ENCODE data around the gene VSNL1. TPM values are rescaled to one million over a fixed set of nuclear protein-coding genes. Genes with fewer than 3 reads are reported as not detected.
A peak's percentile ranks its signal among the peaks of the same experiment; 100 is the strongest.

Gene VSNL1
- total RNA-seq, 1 donor from 2014 or later, result 6.1 TPM

DNA sequence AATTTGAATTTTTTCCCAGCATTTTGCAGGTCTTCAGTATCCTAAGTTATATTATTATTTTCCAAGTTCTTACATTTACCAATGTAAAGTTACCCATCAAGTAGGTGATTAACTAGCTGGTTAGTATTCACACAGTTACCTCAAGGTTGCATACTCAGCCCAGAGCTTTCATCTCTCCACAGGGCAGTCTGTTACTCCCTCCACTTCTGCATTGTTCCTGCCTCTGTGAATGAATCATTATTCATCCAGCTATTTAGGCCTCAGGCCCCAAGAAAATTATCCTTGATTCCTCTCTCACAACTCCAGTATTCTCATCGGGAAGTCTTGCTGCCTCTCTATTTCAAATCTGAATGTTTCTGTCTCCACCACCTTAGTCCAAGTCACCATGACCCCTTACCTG, 121.0 kb downstream of the VSNL1 start:
- H3K4me3 Mint-ChIP-seq (ENCODE audit: unreplicated experiment), result no peak overlapping the region
- no peaks in the 10 kb centered on the region for H3K9me3 Mint-ChIP-seq (ENCODE audit: unreplicated experiment)
- H3K36me3 Mint-ChIP-seq (ENCODE audit: unreplicated experiment), result no peaks in the 10 kb centered on the region
- no peaks in the 10 kb centered on the region for H3K27me3 Mint-ChIP-seq (ENCODE audit: unreplicated experiment)
- peaks cover 9% of the 10 kb centered on the region for H3K4me1 Mint-ChIP-seq (ENCODE audit: low read depth, unreplicated experiment)
- TF ChIP-seq, protein P1, sequence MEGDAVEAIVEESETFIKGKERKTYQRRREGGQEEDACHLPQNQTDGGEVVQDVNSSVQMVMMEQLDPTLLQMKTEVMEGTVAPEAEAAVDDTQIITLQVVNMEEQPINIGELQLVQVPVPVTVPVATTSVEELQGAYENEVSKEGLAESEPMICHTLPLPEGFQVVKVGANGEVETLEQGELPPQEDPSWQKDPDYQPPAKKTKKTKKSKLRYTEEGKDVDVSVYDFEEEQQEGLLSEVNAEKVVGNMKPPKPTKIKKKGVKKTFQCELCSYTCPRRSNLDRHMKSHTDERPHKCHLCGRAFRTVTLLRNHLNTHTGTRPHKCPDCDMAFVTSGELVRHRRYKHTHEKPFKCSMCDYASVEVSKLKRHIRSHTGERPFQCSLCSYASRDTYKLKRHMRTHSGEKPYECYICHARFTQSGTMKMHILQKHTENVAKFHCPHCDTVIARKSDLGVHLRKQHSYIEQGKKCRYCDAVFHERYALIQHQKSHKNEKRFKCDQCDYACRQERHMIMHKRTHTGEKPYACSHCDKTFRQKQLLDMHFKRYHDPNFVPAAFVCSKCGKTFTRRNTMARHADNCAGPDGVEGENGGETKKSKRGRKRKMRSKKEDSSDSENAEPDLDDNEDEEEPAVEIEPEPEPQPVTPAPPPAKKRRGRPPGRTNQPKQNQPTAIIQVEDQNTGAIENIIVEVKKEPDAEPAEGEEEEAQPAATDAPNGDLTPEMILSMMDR (IDR thresholded peaks at IDR 0.05; ENCODE audit: partially characterized antibody, unreplicated experiment), result no peak
- no peak overlapping the region for H3K27ac Mint-ChIP-seq (ENCODE audit: unreplicated experiment)
- no peak for DNase-seq

DNA sequence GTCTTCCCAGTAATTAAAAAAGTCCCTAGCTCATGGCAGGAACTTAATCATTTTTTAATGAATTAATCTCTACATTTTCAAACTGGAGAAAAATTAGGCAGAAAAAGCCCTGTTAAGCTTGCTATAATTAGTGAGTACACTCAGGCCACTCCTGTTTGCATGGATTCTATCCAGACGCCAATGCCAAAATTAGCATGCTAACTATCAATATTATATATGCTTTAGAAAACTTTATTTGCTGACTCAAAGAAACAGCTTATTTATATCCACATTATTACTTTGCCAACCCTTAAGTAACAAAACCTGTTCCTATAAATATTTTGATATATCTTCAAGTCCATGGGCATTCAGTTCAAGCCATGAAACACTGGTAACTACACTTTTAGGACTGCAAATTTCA, 122.2 kb downstream of the VSNL1 start:
- peaks cover 6% of the 10 kb centered on the region for H3K4me1 Mint-ChIP-seq (ENCODE audit: low read depth, unreplicated experiment)
- no peaks in the 10 kb centered on the region for H3K36me3 Mint-ChIP-seq (ENCODE audit: unreplicated experiment)
- no peak for DNase-seq
- TF ChIP-seq, protein P1 (IDR thresholded peaks at IDR 0.05; ENCODE audit: partially characterized antibody, unreplicated experiment), result no peak
- H3K27ac Mint-ChIP-seq (ENCODE audit: unreplicated experiment), result no peak overlapping the region
- no peak overlapping the region for H3K4me3 Mint-ChIP-seq (ENCODE audit: unreplicated experiment)
- no peaks in the 10 kb centered on the region for H3K9me3 Mint-ChIP-seq (ENCODE audit: unreplicated experiment)
- no peaks in the 10 kb centered on the region for H3K27me3 Mint-ChIP-seq (ENCODE audit: unreplicated experiment)

DNA sequence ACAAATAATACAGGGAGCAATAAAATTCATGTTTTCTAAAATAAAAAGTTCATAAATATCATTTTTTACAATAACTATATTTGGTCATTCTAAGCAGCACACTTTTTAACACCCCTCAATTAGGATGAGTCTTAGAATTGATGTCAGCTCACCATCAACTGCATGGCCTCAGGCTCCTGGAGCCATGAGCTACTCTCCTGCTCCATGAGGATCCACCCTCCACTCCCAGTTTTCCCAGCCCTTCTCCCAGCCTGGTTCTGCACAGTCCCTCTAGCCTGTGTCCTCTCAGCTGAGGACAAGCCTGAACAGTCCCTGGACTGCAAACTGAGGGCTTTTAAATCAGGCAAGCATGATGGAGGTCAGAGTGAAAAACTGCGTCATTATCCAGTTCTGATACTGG, 124.0 kb downstream of the VSNL1 start:
- Mint-ChIP-seq H3K27me3 (ENCODE audit: unreplicated experiment) (no peaks in the 10 kb centered on the region), H3K36me3 (ENCODE audit: unreplicated experiment) (no peaks in the 10 kb centered on the region), H3K27ac (ENCODE audit: unreplicated experiment) (no peak overlapping the region), H3K4me3 (ENCODE audit: unreplicated experiment) (no peak overlapping the region), H3K4me1 (ENCODE audit: low read depth, unreplicated experiment) (no peaks in the 10 kb centered on the region), H3K9me3 (ENCODE audit: unreplicated experiment) (no peaks in the 10 kb centered on the region)
- no peak for DNase-seq
- TF ChIP-seq, protein P1 (IDR thresholded peaks at IDR 0.05; ENCODE audit: partially characterized antibody, unreplicated experiment), result no peak

DNA sequence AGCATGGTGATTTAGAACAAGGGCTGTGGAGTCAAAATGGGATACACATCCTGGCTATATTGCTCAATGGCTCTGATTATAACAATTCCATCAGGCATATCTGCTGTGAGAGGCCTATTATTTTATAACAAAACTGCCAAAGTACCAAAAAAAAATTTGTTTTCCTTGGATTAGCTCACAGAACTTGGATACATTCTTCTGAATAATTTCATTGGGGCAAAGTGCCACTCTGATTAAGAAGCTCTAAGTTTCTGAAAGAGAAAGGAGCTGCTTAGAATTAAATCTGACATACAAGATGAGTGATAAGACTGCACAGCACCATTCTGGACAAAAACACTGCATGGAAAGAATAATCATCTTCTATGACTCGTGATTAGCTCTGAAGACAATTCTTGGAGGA, 127.4 kb downstream of the VSNL1 start:
- H3K27ac Mint-ChIP-seq (ENCODE audit: unreplicated experiment), result no peak overlapping the region
- no peak for DNase-seq
- H3K27me3 Mint-ChIP-seq (ENCODE audit: unreplicated experiment), result no peaks in the 10 kb centered on the region
- H3K4me1 Mint-ChIP-seq (ENCODE audit: low read depth, unreplicated experiment), result no peaks in the 10 kb centered on the region
- H3K9me3 Mint-ChIP-seq (ENCODE audit: unreplicated experiment), result no peaks in the 10 kb centered on the region
- no peaks in the 10 kb centered on the region for H3K36me3 Mint-ChIP-seq (ENCODE audit: unreplicated experiment)
- TF ChIP-seq, protein P1 (IDR thresholded peaks at IDR 0.05; ENCODE audit: partially characterized antibody, unreplicated experiment), result no peak
- H3K4me3 Mint-ChIP-seq (ENCODE audit: unreplicated experiment), result no peak overlapping the region

DNA sequence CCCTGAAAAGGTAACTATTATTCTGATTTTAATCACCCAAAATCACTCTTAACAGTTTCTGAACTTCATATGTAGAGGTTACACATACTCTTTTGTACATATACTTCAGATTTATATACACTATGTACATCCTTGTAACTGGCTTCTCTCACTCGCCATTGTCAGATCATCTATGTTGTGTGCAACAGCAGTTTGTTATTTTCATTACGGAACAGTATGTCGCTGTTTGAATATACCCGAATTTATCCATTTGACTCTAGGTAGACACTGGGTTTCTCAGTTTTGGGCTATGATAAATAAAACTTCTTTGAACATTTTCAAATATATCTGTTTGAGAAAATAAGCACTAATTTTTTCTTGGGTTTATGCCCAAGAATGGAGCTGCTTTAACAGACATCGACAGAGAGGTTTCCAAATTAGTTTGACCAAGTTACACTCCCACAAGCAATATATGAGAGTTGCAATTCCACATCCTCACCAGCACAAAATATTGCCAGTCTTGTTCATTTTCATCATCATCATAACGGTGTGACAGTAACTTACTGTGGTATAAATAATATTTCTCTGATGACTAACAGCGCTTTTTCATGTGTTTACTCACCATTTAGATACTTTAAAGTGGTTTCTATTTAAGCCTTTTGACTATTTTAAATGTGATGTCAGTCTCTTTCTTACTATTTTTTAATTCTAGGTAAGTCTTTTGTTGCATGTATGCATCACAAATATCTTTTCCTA, 132.3 kb downstream of the VSNL1 start:
- Mint-ChIP-seq H3K4me3 (ENCODE audit: unreplicated experiment) (no peak overlapping the region), H3K36me3 (ENCODE audit: unreplicated experiment) (no peaks in the 10 kb centered on the region), H3K9me3 (ENCODE audit: unreplicated experiment) (no peaks in the 10 kb centered on the region), H3K27me3 (ENCODE audit: unreplicated experiment) (no peaks in the 10 kb centered on the region), H3K4me1 (ENCODE audit: low read depth, unreplicated experiment) (no peaks in the 10 kb centered on the region), H3K27ac (ENCODE audit: unreplicated experiment) (no peak overlapping the region)
- DNase-seq, result no peak
- TF ChIP-seq, protein P1 (IDR thresholded peaks at IDR 0.05; ENCODE audit: partially characterized antibody, unreplicated experiment), result peak; percentile 16
